GM18502 (cell line): Measurements from ENCODE around the gene RAB27A.
"Not testable (repeated sequence)": the region's sequence is repeated elsewhere in the genome, so short reads cannot be mapped to it uniquely, and the experiment has no call there.

Experiments used
- ATAC-seq: cut with Tn5 transposase; IDR thresholded peaks from one replicate; pipeline ENCODE4 v1.9.1; 2021; ENCODE audit warnings: mild to moderate bottlenecking; ENCODE audit not compliant: unreplicated experiment, poor library complexity

Gene RAB27A

DNA sequence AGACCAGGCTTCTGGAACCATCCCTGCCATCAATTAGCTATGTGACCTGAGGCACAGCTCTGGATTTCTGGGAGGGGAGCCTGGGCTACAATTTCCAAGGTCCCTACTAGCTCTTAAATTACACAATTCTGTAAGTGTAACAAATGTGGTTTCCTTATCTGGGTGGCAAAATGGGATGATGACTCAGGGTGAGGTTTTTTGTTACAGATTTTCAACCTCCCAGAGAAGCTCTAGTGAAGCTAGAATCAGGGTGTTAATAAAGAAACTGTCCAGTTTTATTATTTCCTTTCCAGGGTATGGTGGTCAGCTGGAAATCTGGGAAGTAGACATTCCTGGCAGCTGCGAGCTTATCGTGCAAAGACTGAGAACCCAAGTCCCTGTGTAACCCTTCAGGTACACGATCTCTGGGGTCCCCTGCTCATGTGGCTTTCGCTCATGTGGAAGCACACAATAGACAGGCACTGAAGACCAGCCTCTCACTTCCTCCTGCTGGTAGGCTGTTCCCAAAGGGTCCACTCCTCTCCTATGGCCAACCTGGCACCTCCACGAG, 7.3 kb downstream of the RAB27A start:
- no peak for ATAC-seq

DNA sequence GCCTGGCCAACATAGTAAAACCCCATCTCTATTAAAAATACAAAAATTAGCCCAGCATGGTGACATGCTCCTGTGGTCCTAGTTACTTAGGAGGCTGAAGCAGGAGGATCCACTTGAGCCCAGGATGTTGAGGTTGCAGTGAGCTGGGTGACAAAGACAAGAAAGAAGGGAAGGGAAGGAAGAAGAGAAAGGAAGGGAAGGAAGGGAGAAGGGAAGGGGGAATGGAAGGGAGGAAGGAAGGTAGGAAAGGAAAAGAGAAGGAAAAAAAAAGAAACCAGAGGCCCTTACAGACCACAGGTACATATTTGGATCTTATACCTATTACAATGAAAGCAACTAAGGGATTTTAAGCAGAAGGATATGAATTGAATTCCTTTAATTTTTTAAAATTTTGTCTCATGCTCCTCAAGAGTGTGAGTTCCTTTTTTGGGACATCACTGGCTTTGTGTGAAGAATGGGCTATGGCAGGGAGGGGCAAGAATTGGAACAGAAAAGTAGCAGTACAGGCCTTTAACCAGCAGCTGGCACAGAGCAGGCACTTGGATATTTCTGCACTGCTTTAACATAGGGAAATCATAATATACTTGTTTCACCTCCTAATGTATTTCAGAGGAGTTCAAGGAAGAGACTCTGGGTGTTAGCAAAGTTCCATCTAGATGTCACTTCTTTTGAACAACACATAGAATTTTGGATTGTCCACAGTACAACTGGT, 7.9 kb downstream of the RAB27A start:
- ATAC-seq = no peak

DNA sequence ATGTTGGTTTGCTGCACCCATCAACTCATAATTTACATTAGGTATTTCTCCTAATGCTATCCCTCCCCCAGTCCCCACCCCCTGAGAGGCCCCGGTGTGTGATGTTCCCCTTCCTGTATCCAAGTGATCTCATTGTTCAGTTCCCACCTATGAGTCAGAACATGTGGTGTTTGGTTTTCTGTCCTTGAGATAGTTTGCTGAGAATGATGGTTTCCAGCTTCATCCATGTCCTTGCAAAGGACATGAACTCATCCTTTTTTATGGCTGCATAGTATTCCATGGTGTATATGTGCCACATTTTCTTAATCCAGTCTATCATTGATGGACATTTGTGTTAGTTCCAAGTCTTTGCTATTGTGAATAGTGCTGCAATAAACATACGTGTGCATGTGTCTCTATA, 9.0 kb downstream of the RAB27A start:
- not testable (repeated sequence) for ATAC-seq

DNA sequence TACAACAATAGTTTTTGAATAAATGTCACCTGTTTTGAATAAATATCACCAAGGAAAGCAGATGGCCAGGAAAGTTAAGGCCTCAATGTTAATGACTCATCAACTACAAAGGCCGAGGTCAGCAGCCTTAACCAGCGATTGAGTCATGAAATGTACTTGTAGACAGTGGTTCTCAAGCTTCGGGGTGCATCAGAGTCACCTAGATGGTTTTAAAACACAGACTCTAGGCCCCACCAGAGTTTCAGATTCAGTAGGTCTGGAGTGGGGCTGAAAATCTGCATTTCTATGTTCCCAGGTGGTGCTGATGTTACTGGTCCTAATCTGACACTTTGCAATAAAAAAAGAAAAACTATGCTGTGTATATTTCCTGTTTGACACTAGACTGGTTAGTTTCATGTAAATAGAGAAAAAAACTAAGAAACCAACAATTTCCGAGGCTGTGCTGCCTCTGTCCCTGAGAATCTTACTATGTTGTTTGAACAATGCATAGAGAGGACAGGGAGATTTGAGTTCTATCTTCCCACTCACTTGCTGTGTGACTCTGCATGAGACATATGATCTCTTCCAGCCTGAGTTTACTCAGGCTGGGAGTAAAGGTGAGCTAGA, 9.8 kb downstream of the RAB27A start:
- peak; percentile 83 for ATAC-seq

DNA sequence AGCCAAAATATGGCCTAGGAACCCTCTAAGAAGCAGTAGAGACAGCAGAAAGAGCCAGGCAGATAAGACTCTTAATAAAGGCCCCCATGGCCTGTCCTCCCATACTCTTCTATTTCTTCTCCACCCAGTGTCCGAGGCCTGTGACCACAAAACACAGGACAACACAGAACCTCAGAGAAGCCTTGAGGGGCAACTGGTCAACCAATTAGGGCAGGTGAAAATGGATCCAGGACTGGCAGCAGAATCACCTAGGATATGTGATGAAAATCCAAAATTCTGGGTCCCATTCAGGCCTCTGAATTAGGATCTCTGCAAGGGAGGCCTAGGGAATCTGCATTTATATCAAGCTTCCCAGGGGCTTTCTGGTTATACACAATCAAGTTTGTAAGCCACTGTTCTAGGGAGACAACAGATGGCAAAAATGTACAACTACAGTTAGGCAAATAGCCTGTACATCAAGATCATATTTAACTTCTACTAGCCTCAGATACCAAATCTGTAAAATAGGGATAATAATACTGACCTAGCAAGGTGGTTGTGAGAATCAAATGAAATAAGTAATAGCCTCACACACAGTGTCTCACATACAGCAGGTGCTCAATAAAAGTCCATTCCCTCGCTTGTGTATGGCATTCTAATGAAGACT, 10.4 kb downstream of the RAB27A start:
- ATAC-seq = no peak

DNA sequence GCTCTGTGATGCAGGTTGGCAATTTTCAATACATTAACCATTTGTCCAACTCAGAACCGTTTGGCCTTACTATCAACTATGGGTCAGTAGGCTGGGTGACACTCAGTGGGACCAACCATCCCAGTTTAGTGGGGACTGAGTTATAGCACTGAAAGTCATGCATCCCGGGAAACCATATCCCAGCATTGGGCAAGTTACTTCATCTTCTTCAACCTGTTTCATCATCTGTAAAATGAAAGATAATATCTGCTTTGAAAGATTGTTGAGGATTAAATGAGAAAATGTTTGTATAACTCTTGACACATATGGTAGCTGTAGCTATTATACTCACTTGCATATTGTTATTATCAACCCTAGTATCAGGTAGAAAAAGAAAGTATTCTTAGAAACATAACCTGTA, 11.9 kb downstream of the RAB27A start:
- ATAC-seq = no peak

DNA sequence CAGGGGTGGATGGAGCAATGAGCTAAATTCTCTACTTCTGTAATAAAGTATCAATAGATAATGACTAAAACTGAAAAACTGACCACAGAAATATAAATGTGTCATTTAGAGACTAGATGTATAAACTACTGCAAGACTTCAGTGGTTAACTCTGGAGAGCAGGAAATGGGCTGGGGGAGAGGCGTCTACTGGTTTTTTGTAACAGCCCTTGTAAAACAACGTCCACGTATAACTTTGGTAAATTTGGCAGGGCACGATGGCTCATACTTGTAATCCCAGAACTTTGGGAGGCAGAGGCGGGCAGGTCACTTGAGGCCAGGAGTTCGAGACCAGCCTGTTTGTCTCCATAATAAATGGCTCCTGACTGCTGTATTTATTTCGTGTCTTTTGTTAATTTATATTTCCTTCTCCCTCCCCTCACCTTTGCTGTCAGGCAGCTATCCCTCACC, 12.5 kb downstream of the RAB27A start:
- ATAC-seq = peak; percentile 55

DNA sequence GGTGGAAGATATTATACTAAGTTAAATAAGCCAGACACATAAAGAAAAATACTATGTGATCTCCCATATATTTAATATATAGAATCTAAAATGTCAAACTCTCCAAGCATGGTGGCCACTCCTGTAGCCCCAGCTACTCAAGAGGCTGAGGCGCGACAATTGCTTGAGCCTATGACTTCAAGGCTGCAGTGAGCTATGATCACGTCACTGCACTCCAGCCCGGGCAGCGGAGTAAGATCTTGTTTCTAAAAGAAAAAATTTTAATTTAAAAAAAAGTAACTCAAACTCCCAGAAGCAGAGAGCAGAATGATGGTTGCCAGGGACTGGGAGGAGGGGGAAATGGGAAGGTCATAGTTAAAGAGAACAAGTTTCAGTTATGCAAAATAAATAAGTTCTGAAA, 13.3 kb downstream of the RAB27A start:
- no peak for ATAC-seq

DNA sequence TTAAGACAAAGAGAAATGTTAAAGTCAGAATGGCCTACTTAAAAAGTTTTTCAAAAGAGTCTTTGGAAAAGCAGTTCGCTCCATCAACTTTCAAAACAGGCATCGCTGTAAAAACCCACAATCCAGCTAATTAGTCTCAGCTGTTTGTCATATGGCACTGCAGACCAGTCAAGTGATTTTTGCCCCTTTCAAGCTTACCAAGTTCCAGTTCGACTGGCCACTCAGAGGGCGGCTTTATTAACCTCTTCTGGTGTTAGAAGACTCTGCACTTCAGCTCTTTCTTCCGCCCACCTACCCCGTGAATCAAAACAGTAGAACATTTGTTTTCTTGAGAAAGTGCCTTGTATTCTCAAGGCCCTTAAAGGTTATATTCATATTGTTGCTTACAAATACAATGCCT, 19.3 kb downstream of the RAB27A start:
- ATAC-seq = no peak

DNA sequence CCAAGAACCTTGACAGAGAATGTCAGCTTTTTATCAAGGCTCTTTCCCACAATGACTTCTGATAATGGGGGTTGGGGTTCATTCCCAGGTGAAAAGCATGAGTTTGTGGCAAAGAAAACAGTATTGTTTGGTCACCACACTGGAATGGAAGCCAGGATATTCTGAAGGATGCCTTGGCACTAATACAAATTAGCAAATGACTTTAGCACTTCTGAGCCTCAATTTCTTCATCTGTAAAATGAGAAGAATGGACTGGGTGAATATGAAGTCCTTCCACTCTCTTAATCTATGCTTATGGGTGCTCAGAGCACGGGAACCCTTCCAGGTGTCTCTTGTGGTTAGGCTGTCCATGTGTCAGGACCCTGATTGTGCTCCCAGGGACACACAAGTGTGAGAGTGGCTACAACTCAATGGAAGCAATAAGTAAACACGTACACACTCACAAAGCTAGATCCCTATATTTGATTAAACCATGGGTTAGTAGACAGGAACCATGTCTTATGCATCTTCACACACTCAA, 21.4 kb downstream of the RAB27A start:
- no peak for ATAC-seq

DNA sequence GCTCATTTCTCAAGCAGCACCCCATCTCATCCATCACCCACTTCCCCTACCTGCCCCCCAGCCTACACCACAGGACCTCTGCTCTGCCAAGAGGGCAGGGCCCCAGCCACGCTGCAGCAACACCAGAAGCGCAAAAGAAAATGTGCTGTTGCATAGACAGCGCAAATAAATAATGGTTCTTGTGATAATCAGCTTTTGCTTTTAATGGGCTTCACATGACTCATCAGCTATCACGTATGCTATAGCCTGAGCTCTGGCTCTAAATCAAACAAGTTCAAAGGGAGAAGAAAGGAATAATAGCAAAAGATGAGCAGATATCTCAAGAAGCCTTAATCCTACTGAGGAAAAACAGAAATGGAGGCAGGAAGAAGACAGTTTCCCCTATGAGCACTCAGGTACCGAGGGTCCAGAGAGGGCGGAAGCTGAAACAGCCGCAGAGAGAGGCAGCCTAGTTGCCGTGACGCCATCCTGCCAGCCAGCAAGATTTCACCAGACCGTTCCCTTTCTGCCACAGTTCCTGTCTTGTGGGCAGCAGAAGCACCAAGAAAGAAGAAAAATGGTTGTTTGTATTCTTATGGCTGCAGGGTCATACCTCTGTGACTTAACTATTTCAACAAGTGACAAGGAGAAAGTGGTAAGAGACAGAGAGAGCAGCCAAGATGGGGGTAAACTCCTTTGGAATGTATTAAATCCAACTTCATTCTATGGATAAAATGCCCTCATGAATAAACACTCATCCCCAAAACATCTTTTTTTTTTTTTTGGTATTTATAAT, 22.0 kb downstream of the RAB27A start:
- peak; percentile 97 for ATAC-seq

DNA sequence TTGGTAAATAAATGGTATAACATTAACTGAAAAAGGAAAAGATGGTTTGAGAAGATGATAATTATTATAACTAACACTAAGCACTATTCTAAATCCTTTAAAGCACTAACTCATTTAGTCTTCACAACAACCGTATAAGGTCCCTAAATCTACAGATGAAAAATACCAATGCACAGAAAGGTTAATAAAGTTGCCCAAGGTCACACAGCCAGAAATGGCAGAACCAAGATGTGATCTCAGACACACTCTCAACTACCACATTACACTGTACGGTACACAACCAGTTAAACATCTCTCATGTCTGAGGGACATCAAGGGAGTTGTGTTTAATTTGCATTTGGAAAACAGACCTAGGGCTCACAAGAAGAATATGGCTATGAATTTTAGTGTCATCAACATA, 23.1 kb downstream of the RAB27A start:
- no peak for ATAC-seq

DNA sequence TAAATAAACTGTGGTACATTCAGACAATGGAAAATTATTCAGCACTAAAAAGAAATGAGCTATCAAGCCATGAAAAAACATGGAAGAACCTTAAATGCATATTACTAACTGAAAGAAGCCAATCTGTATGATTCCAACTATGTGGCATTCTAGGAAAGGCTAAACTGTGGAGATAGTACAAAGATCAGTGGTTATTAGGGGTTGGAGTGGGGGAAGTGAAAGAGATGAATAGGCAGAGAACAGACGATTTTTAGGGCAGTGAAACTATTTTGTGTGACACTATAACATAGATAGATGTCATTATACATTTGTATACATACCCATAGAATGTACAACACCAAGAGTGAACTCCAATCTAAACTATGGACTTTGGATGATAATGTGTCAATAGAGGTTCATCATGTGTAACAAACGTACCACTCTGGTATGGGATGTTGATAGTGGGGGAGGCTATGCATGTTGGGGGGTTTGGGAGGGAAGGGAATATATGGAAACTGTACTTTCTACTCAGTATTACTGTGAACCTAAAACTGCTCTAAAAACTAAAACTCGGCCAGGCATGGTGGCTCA, 29.0 kb downstream of the RAB27A start:
- no peak for ATAC-seq

DNA sequence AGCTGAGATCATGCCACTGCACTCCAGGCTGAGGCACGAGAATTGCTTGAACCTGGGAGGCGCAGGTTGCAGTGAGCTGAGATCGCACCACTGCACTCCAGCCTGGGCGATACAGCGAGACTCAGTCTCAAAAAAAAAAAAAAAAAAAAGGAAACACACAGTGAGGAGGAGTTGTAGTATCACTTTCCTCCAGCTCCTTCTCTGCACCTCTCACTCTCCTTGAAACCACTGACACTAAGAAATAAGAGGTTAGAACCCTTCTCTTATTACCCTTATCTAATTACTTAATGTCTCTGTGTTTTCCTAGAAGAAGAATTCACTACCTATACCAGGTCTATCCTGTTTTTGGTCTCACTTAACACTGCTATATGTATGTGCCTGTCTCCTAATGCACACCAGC, 31.7 kb downstream of the RAB27A start:
- ATAC-seq = peak; percentile 50

DNA sequence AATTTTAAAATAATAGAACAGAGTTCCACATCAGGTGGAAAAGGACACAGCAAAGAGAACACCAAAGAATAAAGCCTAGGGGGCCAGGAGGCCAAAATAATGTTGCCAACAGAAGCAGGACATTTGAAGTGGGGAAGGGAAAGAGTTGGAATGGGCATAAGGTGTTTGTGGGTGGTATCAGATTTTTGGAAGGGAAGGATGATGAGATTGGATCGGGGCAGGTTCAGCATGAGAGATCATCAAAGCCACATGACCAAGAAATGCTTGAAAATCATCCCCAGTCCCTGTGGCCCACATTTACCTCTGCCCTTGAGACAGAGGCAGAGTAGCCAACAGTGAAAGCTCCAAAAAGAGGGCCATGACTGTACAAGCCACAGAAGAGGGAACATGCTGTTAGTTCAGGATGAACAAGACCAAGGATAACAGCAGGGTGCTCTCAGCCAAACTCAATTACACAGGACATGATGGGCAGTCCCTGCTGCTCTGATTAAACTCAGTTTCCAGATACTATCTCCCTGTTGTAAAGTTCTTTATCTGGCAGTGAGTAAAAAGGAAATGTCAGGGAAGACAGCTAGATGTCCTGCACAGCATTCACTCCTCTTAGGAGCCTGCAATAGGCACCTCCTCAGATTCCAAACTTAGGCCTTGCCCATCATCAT, 32.5 kb downstream of the RAB27A start:
- ATAC-seq = no peak

DNA sequence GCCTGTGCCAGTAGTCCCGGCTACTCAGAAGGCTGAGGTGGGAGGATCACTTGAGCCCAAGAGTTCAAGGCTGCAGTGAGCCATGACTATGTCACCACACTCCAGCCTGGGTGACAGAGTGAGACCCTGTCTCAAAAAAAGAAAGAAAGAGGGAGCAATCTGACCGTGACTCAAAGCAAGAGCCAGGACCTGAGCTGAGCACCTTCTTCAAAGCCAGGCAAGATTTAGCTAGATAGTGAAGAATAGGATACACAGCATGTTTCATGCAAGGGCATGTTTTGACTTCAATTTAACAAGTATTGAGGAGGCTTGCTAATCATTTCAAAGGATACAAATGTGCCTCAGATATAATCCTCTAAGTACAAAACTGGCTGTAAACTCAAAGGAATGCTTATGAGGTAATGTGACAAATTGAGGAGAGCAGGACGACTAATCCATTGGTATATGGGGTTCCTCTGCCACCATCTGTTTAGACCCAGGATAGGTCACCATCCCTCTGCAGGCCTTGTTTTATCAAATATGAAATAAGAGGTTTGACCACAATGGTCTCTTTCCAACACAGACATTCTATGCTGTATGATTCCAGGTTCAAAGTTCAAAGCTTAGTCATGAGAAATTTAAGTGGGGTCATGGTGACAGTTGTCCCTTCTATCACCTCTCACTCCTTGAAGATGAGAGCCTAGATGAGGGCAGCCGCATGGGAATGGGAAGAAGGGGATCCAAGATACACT, 33.2 kb downstream of the RAB27A start:
- peak; percentile 20 for ATAC-seq

DNA sequence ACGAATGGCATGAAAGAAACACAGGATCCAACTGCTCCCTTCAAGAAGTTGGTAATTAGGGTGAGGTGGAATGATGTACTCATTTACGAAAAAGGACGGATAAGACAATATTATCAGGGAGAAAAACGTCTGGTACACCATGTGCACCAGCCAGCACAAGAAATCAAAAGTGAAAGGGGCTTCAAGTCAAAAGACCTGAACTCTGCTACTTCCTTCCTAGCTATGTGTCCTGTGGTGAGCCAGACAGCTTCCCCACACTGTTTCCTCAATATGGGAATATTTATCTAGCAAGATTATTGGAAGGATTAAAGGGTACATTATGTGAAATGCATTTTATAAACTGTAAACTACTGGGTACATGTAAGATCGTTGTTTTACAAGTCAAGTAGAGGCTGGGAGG, 33.9 kb downstream of the RAB27A start:
- ATAC-seq = peak; percentile 41

DNA sequence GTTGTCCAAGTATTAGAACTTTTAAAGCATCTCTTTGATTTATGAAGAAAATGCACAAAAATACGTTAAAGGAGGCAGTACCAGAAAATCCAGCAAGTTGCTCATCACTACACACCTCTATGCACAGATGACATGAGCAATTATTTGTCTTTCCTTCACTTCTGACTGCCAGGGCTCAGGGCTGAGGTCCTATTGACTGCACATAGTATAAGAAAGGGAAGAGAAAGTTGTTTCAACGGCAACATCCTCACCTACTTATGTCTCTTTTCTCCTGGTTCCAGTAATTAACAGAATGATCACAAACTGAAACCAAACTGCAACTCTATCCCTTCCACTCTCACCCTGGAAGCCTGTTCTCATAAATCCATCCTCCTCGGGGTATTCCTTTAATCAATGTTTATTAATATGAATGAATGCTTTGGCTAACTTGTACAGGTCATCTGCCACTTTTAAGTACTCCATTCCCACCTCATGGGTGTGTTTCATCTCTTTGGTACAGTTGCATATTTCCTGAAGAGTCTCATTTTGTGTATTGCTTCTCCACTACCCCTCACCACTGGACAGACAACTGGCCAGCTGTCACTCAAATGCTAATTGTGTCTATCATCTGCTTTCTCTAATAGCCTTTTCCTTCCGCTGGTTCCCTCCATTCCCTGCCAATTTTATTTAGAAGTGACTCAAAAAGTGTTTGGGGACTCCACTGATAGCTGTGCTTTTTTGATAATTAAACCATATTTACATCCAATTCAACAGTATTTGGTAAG, 34.5 kb downstream of the RAB27A start:
- ATAC-seq = peak; percentile 54
